AG04450 (cell line): ENCODE data around the gene GEMIN5. TPM values are rescaled to one million over a fixed set of nuclear protein-coding genes. Genes with fewer than 3 reads are reported as not detected.
"Not testable (repeated sequence)": the region's sequence is repeated elsewhere in the genome, so short reads cannot be mapped to it uniquely, and the experiment has no call there.

Experiments
- CTCF ChIA-PET: fragments of 300-600, 350-600 bp; formaldehyde crosslinking; extraction: SDS; loops from one replicate; lab custom pipeline; 2022; ENCODE audit warnings: antibody characterized with exemption, inconsistent platforms; lab: Charles Lee
- POLR2A ChIA-PET: fragments of 350-600 bp; formaldehyde crosslinking; extraction: SDS; loops from one replicate; lab custom pipeline; 2021; ENCODE audit warnings: antibody characterized with exemption, inconsistent platforms; lab: Yijun Ruan, JAX
- DNase-seq: peaks from one replicate; pipeline ENCODE4 v3.0.0-alpha.2; 2011; ENCODE audit warnings: low read depth, low spot score
- H3K27ac ChIP-seq: one replicate; pipeline ENCODE4 v1.5.1; 2012; ENCODE audit warnings: low read depth, low read length, control low read depth
- H3K27me3 ChIP-seq: one replicate; pipeline ENCODE4 v1.6.0; 2012; ENCODE audit warnings: low read length; ENCODE audit not compliant: control insufficient read depth, insufficient read depth
- H3K4me3 ChIP-seq: 2 replicates; pipeline ENCODE4 v1.5.1; 2011; ENCODE audit warnings: mild to moderate bottlenecking, low read depth, low read length, control low read depth
- H3K9me3 ChIP-seq: 2 replicates; pipeline ENCODE4 v1.5.1; 2012; ENCODE audit warnings: low read length; ENCODE audit not compliant: control insufficient read depth, insufficient read depth
- polyA minus RNA-seq: library from RNA; depleted of rRNA, polyadenylated mRNA; stranded (reverse); fragments of >200 nt; gene quantifications from 2 replicates; pipeline ENCODE4 v1.2.3, GENCODE V29; 2011; rRNA and poly(A)+ RNA removed
- polyA plus RNA-seq: library from polyadenylated mRNA; depleted of rRNA; stranded (reverse); fragments of >200 nt; gene quantifications from 2 replicates; pipeline ENCODE4 v1.2.3, GENCODE V29; 2011; rRNA removed
- TF ChIP-seq, protein P1 (sequence below): IDR thresholded peaks from 2 replicates; pipeline ENCODE4 v1.5.1; 2011; ENCODE audit warnings: low read depth, low read length, control low read depth, inconsistent platforms

GEMIN5 gene, protein sequence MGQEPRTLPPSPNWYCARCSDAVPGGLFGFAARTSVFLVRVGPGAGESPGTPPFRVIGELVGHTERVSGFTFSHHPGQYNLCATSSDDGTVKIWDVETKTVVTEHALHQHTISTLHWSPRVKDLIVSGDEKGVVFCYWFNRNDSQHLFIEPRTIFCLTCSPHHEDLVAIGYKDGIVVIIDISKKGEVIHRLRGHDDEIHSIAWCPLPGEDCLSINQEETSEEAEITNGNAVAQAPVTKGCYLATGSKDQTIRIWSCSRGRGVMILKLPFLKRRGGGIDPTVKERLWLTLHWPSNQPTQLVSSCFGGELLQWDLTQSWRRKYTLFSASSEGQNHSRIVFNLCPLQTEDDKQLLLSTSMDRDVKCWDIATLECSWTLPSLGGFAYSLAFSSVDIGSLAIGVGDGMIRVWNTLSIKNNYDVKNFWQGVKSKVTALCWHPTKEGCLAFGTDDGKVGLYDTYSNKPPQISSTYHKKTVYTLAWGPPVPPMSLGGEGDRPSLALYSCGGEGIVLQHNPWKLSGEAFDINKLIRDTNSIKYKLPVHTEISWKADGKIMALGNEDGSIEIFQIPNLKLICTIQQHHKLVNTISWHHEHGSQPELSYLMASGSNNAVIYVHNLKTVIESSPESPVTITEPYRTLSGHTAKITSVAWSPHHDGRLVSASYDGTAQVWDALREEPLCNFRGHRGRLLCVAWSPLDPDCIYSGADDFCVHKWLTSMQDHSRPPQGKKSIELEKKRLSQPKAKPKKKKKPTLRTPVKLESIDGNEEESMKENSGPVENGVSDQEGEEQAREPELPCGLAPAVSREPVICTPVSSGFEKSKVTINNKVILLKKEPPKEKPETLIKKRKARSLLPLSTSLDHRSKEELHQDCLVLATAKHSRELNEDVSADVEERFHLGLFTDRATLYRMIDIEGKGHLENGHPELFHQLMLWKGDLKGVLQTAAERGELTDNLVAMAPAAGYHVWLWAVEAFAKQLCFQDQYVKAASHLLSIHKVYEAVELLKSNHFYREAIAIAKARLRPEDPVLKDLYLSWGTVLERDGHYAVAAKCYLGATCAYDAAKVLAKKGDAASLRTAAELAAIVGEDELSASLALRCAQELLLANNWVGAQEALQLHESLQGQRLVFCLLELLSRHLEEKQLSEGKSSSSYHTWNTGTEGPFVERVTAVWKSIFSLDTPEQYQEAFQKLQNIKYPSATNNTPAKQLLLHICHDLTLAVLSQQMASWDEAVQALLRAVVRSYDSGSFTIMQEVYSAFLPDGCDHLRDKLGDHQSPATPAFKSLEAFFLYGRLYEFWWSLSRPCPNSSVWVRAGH (N-terminal part only)
- 10.0 and 10.7 TPM in 2 replicates for polyA plus RNA-seq
- 16.0 and 19.1 TPM in 2 replicates for polyA minus RNA-seq

DNA sequence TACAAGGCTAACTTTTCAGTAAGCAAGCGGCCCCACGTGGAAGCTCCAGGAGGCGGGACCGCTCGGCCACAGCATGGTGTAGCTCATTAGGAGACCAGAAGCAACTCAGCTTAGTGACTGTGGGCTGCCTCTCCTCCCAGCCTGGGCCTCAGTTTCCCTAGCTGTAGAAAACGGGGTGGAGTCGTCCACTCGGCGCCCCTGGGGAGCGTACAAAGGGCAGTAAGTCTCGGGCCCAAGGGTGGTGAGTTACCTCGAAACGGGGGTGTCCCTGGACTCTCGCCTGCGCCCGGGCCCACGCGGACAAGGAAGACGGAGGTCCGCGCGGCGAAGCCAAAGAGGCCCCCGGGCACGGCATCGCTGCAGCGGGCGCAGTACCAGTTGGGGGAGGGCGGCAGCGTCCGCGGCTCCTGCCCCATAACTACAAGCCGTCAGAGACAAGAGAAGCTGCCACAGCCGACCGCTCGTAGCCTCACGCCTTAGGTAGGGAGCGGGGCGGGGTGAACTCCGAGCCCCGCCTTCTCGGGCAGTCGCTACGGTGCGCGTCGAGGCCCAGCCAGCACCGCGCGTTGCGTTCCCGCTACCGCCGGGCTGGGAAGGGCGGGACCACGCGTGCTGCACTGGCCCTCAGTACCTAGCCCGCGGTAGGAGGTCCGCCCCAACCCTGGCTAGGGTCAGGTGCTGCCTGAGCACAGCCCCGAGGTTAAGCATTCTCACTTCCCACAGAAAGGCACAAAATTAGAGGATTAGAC is at the start of gene GEMIN5:
GEMIN5 (minus strand) TSS at position 494 of the 749 bp plus-strand sequence; CDS start at position 416, 78 bp downstream.
- Histone ChIP-seq H3K4me3 (peak within 1 kb of the TSS; percentile 95), H3K27me3 (no peaks in the 10 kb centered on the region), H3K9me3 (no peaks in the 10 kb centered on the region; the same call in 1 of the 2 replicates), H3K27ac (no peak within 1 kb of the TSS)
- TF ChIP-seq, protein P1, sequence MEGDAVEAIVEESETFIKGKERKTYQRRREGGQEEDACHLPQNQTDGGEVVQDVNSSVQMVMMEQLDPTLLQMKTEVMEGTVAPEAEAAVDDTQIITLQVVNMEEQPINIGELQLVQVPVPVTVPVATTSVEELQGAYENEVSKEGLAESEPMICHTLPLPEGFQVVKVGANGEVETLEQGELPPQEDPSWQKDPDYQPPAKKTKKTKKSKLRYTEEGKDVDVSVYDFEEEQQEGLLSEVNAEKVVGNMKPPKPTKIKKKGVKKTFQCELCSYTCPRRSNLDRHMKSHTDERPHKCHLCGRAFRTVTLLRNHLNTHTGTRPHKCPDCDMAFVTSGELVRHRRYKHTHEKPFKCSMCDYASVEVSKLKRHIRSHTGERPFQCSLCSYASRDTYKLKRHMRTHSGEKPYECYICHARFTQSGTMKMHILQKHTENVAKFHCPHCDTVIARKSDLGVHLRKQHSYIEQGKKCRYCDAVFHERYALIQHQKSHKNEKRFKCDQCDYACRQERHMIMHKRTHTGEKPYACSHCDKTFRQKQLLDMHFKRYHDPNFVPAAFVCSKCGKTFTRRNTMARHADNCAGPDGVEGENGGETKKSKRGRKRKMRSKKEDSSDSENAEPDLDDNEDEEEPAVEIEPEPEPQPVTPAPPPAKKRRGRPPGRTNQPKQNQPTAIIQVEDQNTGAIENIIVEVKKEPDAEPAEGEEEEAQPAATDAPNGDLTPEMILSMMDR = no peak
- ChIA-PET POLR2A (interaction anchor here (0.7 to 1.4 kb wide), 4 partner anchors 14 to 81 kb away, joined by 3 to 6 read pairs (median 4); partner anchors contain the start of gene CNOT8), CTCF (interaction anchor here (1.2 to 2.3 kb wide), 2 partner anchors 8 to 21 kb away, joined by 4 to 13 read pairs; no protein-coding TSS in a partner anchor)
- peak; percentile 61 for DNase-seq

DNA sequence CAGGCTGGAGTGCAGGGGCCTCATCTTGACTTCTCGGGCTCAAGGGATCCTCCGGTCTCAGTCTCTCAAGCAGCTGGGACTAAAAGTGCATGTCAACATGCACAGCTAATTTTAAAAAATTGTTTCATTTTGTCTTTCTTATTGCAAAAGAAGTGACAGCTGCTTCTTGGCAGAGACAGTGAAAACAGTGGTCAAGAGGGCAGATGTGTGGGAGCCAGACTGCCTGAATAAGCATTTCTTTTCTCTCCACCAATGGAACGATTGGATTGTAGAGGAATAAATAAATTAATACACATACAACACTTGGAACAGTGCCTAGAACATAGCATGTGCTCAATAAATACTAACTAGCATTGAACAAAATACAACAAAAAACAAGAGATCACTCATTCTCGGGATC is 48.1 kb upstream of the GEMIN5 start:
- Histone ChIP-seq H3K27ac (no peak overlapping the region), H3K9me3 (no peaks in the 10 kb centered on the region), H3K4me3 (no peak overlapping the region), H3K27me3 (peaks cover 2% of the 10 kb centered on the region)
- ChIA-PET CTCF (no interaction called here), POLR2A (no interaction called here)
- TF ChIP-seq, protein P1 = no peak
- no peak for DNase-seq

DNA sequence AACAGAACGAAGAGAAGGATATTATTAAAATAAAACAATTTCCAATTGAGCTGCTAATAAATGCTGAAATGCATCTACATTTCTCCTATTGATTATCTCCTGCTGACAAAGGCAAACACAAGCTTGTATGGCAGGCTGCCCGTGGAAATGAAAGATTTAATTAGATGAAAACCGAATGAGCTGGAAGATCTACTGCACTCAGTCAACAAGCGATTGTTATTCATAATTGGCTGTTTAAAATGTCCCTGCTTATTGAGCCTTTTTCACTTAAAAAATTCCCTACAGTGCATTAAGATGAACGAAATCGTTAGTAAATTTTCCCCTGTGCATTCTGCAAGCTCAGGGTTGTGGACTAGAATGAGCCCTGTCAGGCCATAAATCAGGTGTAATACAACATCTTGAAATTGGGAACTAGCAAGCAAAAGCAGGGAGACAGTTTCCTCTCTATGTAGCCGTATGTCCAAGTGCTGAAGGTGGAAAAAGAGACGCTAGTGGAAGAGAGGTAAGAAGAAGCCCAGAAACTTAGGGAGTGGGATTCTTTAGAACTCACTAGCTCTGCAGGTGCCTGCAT is 47.0 kb upstream of the GEMIN5 start:
- CTCF ChIA-PET = interaction anchor here (1.0 to 1.1 kb wide), 2 partner anchors 13 to 17 kb away, joined by 3 to 5 read pairs; no protein-coding TSS in a partner anchor
- Histone ChIP-seq H3K27me3 (peaks cover 2% of the 10 kb centered on the region), H3K27ac (no peak overlapping the region), H3K9me3 (no peaks in the 10 kb centered on the region), H3K4me3 (no peak overlapping the region)
- DNase-seq = no peak
- TF ChIP-seq, protein P1 = no peak
- POLR2A ChIA-PET = no interaction called here

DNA sequence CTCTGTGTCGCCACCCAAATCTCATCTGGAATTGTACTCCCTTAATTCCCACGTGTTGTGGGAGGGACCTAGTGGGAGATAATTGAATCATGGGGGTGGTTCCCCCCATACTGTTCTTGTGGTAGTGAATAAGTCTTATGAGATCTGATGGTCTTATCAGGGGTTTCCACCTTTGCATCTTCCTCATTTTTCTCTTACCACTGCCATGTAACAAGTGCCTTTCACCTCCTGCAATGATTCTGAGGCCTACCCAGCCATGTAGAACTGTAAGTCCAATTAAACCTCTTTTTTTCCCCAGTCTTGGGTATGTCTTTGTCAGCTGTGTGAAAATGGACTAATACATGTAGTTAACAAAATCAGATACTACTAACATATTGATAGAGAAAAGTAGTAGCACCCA is 40.3 kb upstream of the GEMIN5 start:
- DNase-seq, H3K27me3 ChIP-seq, H3K9me3 ChIP-seq, CTCF ChIA-PET, POLR2A ChIA-PET, H3K27ac ChIP-seq, H3K4me3 ChIP-seq: not testable (repeated sequence)
